ENCODE results near the gene EMP3.

DNA sequence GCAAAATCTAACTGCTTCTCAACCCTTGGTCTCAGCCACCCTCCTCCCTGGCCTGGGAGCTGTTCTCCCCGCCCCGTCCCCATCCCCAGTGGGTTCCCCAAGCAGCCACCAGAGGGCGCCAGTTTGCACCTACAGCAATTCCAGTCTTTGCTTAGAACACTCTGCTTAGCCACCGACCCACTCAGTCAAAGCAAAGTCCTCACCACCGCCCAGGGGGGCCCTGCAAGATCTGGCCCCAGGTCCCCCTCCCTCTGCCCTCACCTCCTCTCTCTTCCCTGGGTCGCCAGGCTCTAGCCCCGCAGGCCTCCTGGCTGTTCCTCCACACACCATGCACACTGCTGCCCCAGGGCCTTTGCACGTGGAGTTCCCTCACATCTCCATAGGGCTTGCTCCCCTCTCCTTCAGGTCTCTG, 26.0 kb downstream of the EMP3 start:
- TF ChIP-seq GATA2 (IDR thresholded peaks at IDR 0.05; ENCODE audit: low read depth, low read length), result no peak
- no peak for TF ChIP-seq GATA3 (IDR thresholded peaks at IDR 0.05; ENCODE audit: low read depth, low read length)
